Ramos (cell line): ENCODE measurements around the gene SERPINI1.
"Not testable (repeated sequence)": the region's sequence is repeated elsewhere in the genome, so short reads cannot be mapped to it uniquely, and the experiment has no call there.

Experiments
- in situ Hi-C: fragments of 300-500 bp; cut with MboI; formaldehyde crosslinking; loops from one replicate; pipeline ENCODE4 v1.14.3; 2022; ENCODE audit warnings: low sequenced_read_pairs; ENCODE audit not compliant: unreplicated experiment

SERPINI1 gene

GRCh38 chr3:167780214-167780883, 44.8 kb downstream of the SERPINI1 start:
- in situ Hi-C loops: no loop called here

GRCh38 chr3:167783781-167784180, 48.3 kb downstream of the SERPINI1 start:
- in situ Hi-C loops: no loop called here

DNA sequence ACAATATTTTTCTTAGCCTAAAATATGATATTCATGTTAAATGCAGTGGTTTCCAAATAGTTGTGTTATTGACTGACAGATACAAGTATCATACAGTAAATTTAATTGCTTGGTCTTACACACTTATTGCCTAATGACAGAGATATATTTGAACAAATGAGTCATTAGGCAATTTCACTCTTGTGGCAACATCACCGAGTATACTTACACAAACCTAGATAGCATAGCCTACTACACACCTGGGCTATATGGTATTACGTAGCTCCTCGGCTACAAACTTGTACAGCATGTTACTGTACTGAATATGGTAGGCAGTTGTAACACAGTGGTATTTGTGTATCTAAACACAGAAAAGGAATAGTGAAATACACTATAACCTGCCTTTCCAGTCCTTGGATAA, 50.3 kb downstream of the SERPINI1 start:
- in situ Hi-C loops: no loop called here

DNA sequence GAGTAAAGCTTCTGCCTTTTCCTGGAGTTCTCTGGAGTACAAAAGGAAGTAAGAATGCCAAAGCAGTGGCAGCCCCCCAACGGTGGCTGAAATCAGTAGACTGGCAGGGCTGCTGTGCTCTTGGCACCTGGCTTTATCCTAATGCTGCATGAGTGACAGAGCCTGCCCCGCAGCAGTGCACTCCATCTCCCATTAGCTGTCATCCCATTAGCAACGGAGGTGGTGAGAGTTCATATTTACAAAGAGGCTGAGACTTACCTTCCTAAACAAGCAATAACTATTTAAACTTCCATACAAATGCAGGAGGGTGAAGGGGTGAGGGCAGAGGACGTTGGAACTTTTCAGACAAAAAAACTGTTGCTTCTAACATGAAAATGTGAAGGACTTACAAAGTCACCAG, 51.9 kb downstream of the SERPINI1 start:
- in situ Hi-C loops: no loop called here

DNA sequence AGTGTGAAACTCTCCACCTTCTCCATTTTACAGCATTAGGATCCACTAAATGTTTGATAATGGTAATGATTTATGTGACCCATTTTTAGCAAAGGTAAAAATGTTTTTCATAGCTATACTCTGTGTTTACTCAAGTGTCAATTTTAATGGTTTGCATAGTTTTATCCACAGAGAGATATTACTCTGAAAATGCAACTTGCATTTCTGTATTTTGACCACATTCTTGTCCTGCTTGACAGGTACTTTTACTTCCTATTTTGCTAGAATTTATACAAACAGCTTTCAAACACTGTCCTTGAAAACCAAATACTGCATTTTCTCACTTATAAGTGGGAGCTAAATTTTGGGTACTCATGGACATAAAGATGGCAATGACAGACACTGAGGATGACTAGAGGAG, 62.9 kb downstream of the SERPINI1 start:
- in situ Hi-C loops: no loop called here

DNA sequence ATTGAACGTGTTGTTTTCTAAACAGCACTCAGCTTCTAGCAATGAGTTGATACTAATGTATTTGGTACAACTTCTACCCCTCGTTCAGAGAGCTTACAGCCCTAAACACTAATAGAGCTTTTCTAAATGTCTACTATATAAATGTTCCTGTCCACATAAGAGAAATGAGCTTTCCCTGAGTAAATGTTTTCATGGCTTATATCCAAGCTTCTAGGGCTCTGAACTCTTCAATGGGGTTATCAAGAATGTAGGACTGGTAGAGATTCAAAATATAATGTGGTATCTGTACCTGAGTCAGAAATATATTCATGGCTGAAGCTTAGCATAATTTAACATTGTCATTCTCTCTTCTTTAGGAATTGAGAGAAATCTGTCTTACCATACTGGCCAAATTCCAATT, 73.4 kb downstream of the SERPINI1 start:
- in situ Hi-C loops: no loop called here

DNA sequence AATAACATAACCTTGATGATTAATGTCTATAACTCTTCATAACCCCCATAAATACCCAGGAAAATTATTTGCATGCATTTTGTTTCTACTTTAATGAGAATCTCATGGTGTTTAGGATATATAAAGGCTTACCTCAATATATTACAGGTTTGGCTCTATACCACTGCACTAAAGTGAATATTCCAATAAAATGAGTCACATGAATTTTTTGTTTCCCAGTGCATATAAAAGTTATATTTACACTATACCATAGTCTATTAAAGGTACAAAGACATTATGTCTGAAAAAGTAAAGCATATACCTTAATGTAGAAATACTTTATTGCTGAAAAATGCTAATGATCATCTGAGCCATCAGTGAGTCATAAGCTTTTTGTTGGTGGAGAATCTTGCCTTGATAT, 74.7 kb downstream of the SERPINI1 start:
- in situ Hi-C loops: no loop called here

- in situ Hi-C loops: no loop called here
Measured at GRCh38 chr3:167811031-167811430, 75.5 kb downstream of the SERPINI1 start.

DNA sequence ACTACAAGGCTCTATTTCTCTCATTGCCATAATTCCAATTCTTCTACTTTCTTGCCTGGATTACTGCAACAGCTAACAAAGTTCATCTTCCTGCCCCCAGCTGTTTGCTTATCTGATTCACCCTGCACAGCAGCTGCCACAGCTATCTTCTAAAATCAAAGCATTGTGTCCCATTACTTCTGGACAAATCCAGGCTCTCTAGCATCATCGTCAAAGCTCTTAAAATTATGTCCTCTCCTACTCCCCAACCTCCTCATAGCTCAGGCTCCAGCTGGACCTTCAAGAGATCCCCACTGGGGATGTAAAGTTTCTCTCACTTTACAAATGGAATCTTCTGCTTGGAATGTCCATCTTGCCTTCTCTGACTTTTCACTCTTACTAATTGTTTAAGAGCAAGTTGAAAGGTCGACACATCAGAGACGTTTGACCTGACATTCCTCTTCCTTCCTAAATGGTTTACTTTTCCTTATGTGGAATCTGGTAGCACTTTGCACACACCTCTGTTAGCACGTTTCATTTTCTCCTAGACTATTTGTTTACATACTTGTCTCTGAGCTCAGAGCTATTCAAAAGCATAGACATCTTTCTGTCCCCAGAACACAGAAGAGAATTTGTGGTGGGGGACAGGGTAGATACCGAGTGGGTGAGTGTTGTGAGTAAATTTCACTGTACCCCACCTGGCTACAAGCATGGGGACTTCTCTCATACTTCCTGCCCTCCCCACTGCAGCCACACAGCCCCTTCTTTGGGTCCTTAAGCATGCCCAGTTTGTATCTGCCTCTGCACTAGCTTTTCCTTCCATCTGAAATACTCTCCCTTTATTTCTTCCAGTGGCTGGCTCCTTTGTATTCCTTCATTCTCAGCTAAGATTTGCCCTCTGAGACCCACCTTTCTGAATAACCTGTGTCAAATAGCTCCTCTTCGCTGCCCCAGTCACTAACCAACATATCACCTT, 77.9 kb downstream of the SERPINI1 start:
- in situ Hi-C loops: no loop called here

DNA sequence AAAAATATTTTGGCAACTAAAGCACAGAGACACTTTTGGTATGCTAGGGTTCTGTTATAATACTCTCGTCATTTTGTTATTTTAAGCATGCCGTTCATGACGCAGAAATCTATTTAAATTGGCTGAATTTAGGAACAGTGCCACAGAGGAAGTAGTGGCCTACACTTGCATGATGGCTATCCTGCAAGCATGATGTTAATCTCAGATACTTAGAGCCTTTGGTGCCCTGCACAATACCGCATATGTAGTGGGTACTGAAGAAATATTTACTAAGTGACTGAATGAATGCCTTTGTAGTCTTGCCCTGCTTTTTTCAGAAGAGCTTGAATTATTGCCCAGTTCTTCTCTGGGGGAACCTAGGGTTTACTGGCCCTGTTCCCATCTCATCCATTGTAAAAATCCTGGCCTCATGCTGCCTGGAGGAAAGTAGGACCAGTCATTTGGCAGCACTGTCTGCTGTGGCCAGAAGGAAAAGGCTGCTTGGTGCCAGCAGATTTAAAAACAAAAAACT, 79.0 kb downstream of the SERPINI1 start:
- in situ Hi-C loops: no loop called here

DNA sequence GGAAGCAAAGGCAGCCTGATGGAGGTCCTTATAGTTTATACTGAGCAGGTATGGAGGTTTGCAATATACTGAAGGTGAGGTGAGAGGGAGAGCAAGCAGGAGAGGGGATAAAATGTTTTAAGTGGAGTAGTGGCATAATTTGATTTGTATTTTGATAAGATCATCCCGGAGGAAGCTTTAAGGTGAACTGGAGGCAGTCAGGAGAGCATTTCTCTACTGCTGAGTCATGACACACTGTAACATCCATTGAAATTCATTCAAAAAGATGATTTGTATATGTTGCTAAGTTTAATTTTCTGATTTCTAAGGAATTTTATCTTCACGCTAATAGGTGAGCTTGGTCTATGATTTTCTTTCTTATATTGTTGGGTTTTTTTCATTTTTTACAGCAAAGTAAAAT, 81.4 kb downstream of the SERPINI1 start:
- in situ Hi-C loops: no loop called here

GRCh38 chr3:167820102-167820865, 84.8 kb downstream of the SERPINI1 start:
- in situ Hi-C loops: no loop called here

DNA sequence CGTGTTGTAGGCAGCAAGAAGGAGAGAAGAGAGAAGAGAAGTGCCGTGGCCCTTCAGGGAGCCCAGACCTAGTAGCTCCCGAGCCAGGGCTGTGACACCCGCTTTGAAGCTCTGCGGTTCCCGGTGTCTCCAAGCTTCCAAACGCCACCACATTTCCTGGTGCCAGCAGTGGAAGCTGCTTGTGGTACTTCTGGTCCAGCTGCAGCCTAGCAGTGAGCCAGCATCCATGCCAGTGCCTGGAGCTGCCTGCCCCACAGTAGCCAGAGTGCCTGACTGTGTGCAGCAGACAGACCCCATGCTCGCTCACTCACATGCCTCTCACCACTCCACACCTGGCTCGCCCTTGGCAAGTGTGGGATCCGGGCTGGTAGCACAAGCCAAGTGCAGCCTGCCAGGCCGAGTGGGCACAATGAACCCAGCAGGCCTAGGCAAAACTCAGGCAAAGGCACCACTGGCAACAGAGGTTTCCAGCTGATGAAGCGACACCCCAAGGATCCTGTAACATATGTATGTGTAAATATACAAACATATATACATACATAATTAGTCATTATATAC, 85.8 kb downstream of the SERPINI1 start:
- in situ Hi-C loops: no loop called here

- in situ Hi-C loops: no loop called here
Measured at GRCh38 chr3:167823738-167824137, 88.2 kb downstream of the SERPINI1 start.

DNA sequence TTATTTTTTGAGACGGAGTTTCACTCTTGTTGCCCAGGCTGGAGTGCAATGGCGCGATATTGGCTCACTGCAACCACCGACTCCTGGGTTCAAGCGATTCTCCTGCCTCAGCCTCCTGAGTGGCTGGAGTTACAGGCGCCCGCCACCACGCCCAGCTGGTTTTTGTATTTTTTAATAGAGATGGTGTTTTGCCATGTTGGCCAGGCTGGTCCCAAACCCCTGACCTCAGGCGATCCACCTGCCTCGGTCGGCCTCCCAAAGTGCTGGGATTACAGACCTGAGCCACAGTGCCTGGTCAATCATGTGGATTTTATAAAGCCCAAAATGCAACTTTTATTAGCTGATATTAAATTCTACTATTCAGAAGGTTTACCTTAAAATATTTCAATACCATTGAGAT, 92.1 kb downstream of the SERPINI1 start:
- in situ Hi-C loops: not testable (repeated sequence)

DNA sequence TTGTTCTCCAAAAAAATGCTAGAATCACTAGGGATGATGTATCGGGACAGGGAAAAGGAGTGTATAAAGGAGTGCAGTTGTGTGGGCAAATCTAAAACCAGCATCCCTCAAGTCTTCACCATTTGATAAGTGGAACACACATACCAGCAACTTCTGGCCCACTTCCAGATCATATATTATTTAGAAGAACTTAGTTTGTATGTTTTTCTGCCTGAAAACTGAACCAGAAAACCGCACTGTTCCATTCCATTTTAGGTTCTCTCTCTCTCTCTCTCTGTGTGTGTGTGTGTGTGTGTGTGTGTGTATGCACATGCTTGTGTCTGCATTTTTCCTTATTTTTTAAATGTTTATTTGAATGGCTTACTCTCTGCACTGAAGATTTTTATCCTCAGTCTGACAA, 93.5 kb downstream of the SERPINI1 start:
- in situ Hi-C loops: no loop called here

DNA sequence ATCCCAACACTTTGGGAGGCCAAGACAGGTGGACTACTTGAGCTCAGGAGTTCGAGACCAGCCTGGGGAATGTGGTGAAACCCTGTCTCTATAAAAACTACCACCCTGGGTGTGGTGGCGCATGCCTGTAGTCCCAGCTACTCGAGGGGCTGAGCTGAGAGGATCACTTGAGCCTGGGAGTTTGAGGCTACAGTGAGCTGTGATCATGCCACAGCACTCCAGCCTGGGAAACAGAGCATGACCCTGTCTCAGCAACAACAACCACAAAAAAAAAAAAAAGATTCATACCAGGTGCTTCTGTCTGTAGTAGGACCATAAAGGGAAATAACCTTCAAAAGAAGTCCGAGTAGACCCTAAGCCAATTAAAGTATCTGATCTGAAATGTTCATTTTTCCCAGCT, 94.5 kb downstream of the SERPINI1 start:
- in situ Hi-C loops: no loop called here

DNA sequence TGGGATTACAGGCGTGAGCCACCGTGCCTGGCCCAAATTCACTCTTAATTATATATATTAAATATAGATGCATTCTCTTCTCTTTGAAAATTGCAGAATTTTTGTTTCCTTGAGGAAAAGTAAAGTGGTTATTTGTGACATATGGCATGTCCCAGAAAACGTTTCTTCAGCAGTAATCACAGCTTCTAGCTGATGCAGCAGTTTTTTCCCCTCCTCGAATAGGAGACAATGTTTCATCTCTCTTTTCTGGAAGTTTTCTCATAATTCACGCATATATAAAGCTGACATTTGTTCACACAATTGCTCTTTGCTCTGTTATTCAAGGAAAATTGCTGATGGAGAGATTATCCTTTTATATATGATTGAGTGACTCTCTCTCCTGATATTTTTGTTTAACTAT, 99.8 kb downstream of the SERPINI1 start:
- in situ Hi-C loops: no loop called here

GRCh38 chr3:167835953-167836352, 100.4 kb downstream of the SERPINI1 start:
- in situ Hi-C loops: no loop called here

- in situ Hi-C loops: no loop called here
Measured at GRCh38 chr3:167837466-167837865, 101.9 kb downstream of the SERPINI1 start.
